MM.1S (cell line): ENCODE measurements around the gene TTLL10.

Source experiments
- DNase-seq: peaks from one replicate; pipeline ENCODE4 v3.0.0-alpha.2; 2015
- H2AFZ ChIP-seq: fragments of 300-600 bp; sonication (generic); 2 replicates; pipeline ENCODE4 v1.6.0; 2016; ENCODE audit warnings: antibody characterized with exemption, low read length
- H3F3A ChIP-seq: fragments of 300-600 bp; sonication (generic); 2 replicates; pipeline ENCODE4 v1.6.1; 2016; ENCODE audit warnings: mild to moderate bottlenecking, antibody characterized with exemption, low read length, moderate library complexity, mixed read lengths; ENCODE audit not compliant: insufficient read depth
- H3K27ac ChIP-seq: fragments of 300-600 bp; sonication (generic); 2 replicates; pipeline ENCODE4 v1.5.1; 2016; ENCODE audit warnings: mild to moderate bottlenecking, low read length
- H3K27me3 ChIP-seq: fragments of 300-600 bp; sonication (generic); replicated peaks from 2 replicates; pipeline ENCODE4 v1.6.0; 2016; ENCODE audit warnings: low read length; ENCODE audit not compliant: insufficient read depth
- H3K36me3 ChIP-seq: fragments of 300-600 bp; sonication (generic); replicated peaks from 2 replicates; pipeline ENCODE4 v1.6.1; 2016; ENCODE audit warnings: mild to moderate bottlenecking, low read length, mixed read lengths; ENCODE audit not compliant: insufficient read depth
- H3K4me1 ChIP-seq: fragments of 300-600 bp; sonication (generic); 2 replicates; pipeline ENCODE4 v1.6.1; 2016; ENCODE audit warnings: low read length, mixed read lengths
- H3K4me2 ChIP-seq: fragments of 300-600 bp; sonication (generic); 2 replicates; pipeline ENCODE4 v1.6.0; 2016; ENCODE audit warnings: low read depth, low read length
- H3K4me3 ChIP-seq: fragments of 300-600 bp; sonication (generic); 2 replicates; pipeline ENCODE4 v1.5.1; 2016; ENCODE audit warnings: low read length, mixed read lengths
- H3K79me2 ChIP-seq: fragments of 300-600 bp; sonication (generic); 2 replicates; pipeline ENCODE4 v1.6.1; 2016; ENCODE audit warnings: mixed run types, low read length, mixed read lengths
- H3K9ac ChIP-seq: fragments of 300-600 bp; sonication (generic); 2 replicates; pipeline ENCODE4 v1.6.1; 2016; ENCODE audit warnings: low read length, mixed read lengths
- H3K9me2 ChIP-seq: fragments of 300-600 bp; sonication (generic); replicated peaks from 2 replicates; pipeline ENCODE4 v1.6.1; 2016; ENCODE audit warnings: mild to moderate bottlenecking, low read length, mixed read lengths; ENCODE audit not compliant: insufficient read depth
- H3K9me3 ChIP-seq: fragments of 300-600 bp; sonication (generic); replicated peaks from 2 replicates; pipeline ENCODE4 v1.6.1; 2016; ENCODE audit warnings: mild to moderate bottlenecking, low read length, mixed read lengths; ENCODE audit not compliant: insufficient read depth
- H4K20me1 ChIP-seq: fragments of 300-600 bp; sonication (generic); 2 replicates; pipeline ENCODE4 v1.6.1; 2016; ENCODE audit warnings: mild to moderate bottlenecking, low read length, moderate library complexity, mixed read lengths; ENCODE audit not compliant: insufficient read depth
- EZH2 ChIP-seq: fragments of 300-600 bp; sonication (generic); optimal IDR thresholded peaks from 2 replicates; pipeline ENCODE3; 2017; ENCODE audit warnings: low read depth, mild to moderate bottlenecking, antibody characterized with exemption, low read length, mixed read lengths
- EZH2phosphoT487 ChIP-seq: fragments of 300-600 bp; sonication (generic); IDR thresholded peaks from 2 replicates; pipeline ENCODE4 v1.6.1; 2018; ENCODE audit warnings: antibody characterized with exemption, low read length
- TF ChIP-seq, protein P1 (sequence below): fragments of 300-600 bp; sonication (generic); IDR thresholded peaks from 2 replicates; pipeline ENCODE4 v1.5.1; 2016; ENCODE audit warnings: antibody characterized with exemption, low read length, mixed read lengths

The TTLL10 gene

GRCh38 chr1:1206966-1207531 lies 33.4 kb downstream of the TTLL10 start:
- Histone ChIP-seq H3F3A (no peaks in the 10 kb centered on the region), H3K9me2 (no peaks in the 10 kb centered on the region), H3K4me1 (no peaks in the 10 kb centered on the region), H4K20me1 (no peaks in the 10 kb centered on the region), H3K79me2 (no peaks in the 10 kb centered on the region), H3K27ac (no peak overlapping the region), H3K9me3 (no peaks in the 10 kb centered on the region), H3K36me3 (no peaks in the 10 kb centered on the region), H3K4me2 (no peak overlapping the region), H3K9ac (no peak overlapping the region), H3K27me3 (peaks cover 92% of the 10 kb centered on the region), H3K4me3 (no peak overlapping the region), H2AFZ (no peak overlapping the region)
- TF ChIP-seq EZH2 = no peak
- TF ChIP-seq, protein P1, sequence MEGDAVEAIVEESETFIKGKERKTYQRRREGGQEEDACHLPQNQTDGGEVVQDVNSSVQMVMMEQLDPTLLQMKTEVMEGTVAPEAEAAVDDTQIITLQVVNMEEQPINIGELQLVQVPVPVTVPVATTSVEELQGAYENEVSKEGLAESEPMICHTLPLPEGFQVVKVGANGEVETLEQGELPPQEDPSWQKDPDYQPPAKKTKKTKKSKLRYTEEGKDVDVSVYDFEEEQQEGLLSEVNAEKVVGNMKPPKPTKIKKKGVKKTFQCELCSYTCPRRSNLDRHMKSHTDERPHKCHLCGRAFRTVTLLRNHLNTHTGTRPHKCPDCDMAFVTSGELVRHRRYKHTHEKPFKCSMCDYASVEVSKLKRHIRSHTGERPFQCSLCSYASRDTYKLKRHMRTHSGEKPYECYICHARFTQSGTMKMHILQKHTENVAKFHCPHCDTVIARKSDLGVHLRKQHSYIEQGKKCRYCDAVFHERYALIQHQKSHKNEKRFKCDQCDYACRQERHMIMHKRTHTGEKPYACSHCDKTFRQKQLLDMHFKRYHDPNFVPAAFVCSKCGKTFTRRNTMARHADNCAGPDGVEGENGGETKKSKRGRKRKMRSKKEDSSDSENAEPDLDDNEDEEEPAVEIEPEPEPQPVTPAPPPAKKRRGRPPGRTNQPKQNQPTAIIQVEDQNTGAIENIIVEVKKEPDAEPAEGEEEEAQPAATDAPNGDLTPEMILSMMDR = no peak
- no peak for TF ChIP-seq EZH2phosphoT487
- no peak for DNase-seq

GRCh38 chr1:1207571-1207892 lies 33.9 kb downstream of the TTLL10 start:
- H3K36me3 ChIP-seq = no peaks in the 10 kb centered on the region
- H3F3A ChIP-seq = no peaks in the 10 kb centered on the region
- no peaks in the 10 kb centered on the region for H3K9me2 ChIP-seq
- H3K79me2 ChIP-seq = no peaks in the 10 kb centered on the region
- peaks cover 94% of the 10 kb centered on the region for H3K27me3 ChIP-seq
- no peaks in the 10 kb centered on the region for H3K4me1 ChIP-seq
- no peak overlapping the region for H3K4me2 ChIP-seq
- H3K27ac ChIP-seq = no peak overlapping the region
- DNase-seq = no peak
- H4K20me1 ChIP-seq = no peaks in the 10 kb centered on the region
- H3K9me3 ChIP-seq = no peaks in the 10 kb centered on the region
- no peak overlapping the region for H3K9ac ChIP-seq
- TF ChIP-seq, protein P1 = no peak
- TF ChIP-seq EZH2 = no peak
- no peak for TF ChIP-seq EZH2phosphoT487
- H3K4me3 ChIP-seq = no peak overlapping the region
- H2AFZ ChIP-seq = no peak overlapping the region

GRCh38 chr1:1208713-1209433 lies 35.2 kb downstream of the TTLL10 start:
- no peak for DNase-seq
- Histone ChIP-seq H3K4me2 (no peak overlapping the region), H3K4me1 (no peaks in the 10 kb centered on the region), H2AFZ (no peak overlapping the region), H3K79me2 (no peaks in the 10 kb centered on the region), H3K9me3 (no peaks in the 10 kb centered on the region), H3K27ac (no peak overlapping the region), H3K9ac (no peak overlapping the region), H3K36me3 (no peaks in the 10 kb centered on the region), H3K27me3 (peaks cover 84% of the 10 kb centered on the region), H3F3A (no peaks in the 10 kb centered on the region), H3K4me3 (no peak overlapping the region), H4K20me1 (no peaks in the 10 kb centered on the region), H3K9me2 (no peaks in the 10 kb centered on the region)
- TF ChIP-seq EZH2 (no peak), EZH2phosphoT487 (no peak)
- TF ChIP-seq, protein P1 = no peak
